MM.1S (cell line): ENCODE data around the gene EYA2.

Source experiments
- DNase-seq: peaks from one replicate; pipeline ENCODE4 v3.0.0-alpha.2; 2015
- H2AFZ ChIP-seq: fragments of 300-600 bp; sonication (generic); 2 replicates; pipeline ENCODE4 v1.6.0; 2016; ENCODE audit warnings: antibody characterized with exemption, low read length
- H3F3A ChIP-seq: fragments of 300-600 bp; sonication (generic); 2 replicates; pipeline ENCODE4 v1.6.1; 2016; ENCODE audit warnings: mild to moderate bottlenecking, antibody characterized with exemption, low read length, moderate library complexity, mixed read lengths; ENCODE audit not compliant: insufficient read depth
- H3K27ac ChIP-seq: fragments of 300-600 bp; sonication (generic); 2 replicates; pipeline ENCODE4 v1.5.1; 2016; ENCODE audit warnings: mild to moderate bottlenecking, low read length
- H3K27me3 ChIP-seq: fragments of 300-600 bp; sonication (generic); replicated peaks from 2 replicates; pipeline ENCODE4 v1.6.0; 2016; ENCODE audit warnings: low read length; ENCODE audit not compliant: insufficient read depth
- H3K36me3 ChIP-seq: fragments of 300-600 bp; sonication (generic); replicated peaks from 2 replicates; pipeline ENCODE4 v1.6.1; 2016; ENCODE audit warnings: mild to moderate bottlenecking, low read length, mixed read lengths; ENCODE audit not compliant: insufficient read depth
- H3K4me1 ChIP-seq: fragments of 300-600 bp; sonication (generic); 2 replicates; pipeline ENCODE4 v1.6.1; 2016; ENCODE audit warnings: low read length, mixed read lengths
- H3K4me2 ChIP-seq: fragments of 300-600 bp; sonication (generic); 2 replicates; pipeline ENCODE4 v1.6.0; 2016; ENCODE audit warnings: low read depth, low read length
- H3K4me3 ChIP-seq: fragments of 300-600 bp; sonication (generic); 2 replicates; pipeline ENCODE4 v1.5.1; 2016; ENCODE audit warnings: low read length, mixed read lengths
- H3K79me2 ChIP-seq: fragments of 300-600 bp; sonication (generic); 2 replicates; pipeline ENCODE4 v1.6.1; 2016; ENCODE audit warnings: mixed run types, low read length, mixed read lengths
- H3K9ac ChIP-seq: fragments of 300-600 bp; sonication (generic); 2 replicates; pipeline ENCODE4 v1.6.1; 2016; ENCODE audit warnings: low read length, mixed read lengths
- H3K9me2 ChIP-seq: fragments of 300-600 bp; sonication (generic); replicated peaks from 2 replicates; pipeline ENCODE4 v1.6.1; 2016; ENCODE audit warnings: mild to moderate bottlenecking, low read length, mixed read lengths; ENCODE audit not compliant: insufficient read depth
- H3K9me3 ChIP-seq: fragments of 300-600 bp; sonication (generic); replicated peaks from 2 replicates; pipeline ENCODE4 v1.6.1; 2016; ENCODE audit warnings: mild to moderate bottlenecking, low read length, mixed read lengths; ENCODE audit not compliant: insufficient read depth
- H4K20me1 ChIP-seq: fragments of 300-600 bp; sonication (generic); 2 replicates; pipeline ENCODE4 v1.6.1; 2016; ENCODE audit warnings: mild to moderate bottlenecking, low read length, moderate library complexity, mixed read lengths; ENCODE audit not compliant: insufficient read depth
- EZH2 ChIP-seq: fragments of 300-600 bp; sonication (generic); optimal IDR thresholded peaks from 2 replicates; pipeline ENCODE3; 2017; ENCODE audit warnings: low read depth, mild to moderate bottlenecking, antibody characterized with exemption, low read length, mixed read lengths
- EZH2phosphoT487 ChIP-seq: fragments of 300-600 bp; sonication (generic); IDR thresholded peaks from 2 replicates; pipeline ENCODE4 v1.6.1; 2018; ENCODE audit warnings: antibody characterized with exemption, low read length
- TF ChIP-seq, protein P1 (sequence below): fragments of 300-600 bp; sonication (generic); IDR thresholded peaks from 2 replicates; pipeline ENCODE4 v1.5.1; 2016; ENCODE audit warnings: antibody characterized with exemption, low read length, mixed read lengths

Gene EYA2

DNA sequence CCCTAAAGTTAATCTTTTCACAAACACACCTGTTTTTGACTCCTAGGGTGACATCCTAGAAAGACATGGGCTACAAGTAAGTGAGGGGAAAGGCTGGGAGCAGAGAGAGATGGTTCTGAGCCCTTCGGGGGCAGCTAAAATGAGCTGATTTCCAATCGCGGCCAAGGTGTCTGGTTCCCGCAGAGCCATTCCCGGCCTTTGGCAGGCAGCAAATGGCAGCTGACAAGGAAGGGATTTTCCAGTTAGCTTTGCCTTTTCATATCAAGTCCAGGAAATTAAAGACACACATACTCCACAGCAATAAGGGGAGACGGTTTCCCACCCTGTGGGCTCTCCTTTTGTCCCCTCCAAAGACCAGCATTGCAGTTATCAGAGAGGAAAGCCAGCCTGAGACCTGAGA lies 233.4 kb downstream of the EYA2 start:
- H3K4me3 ChIP-seq = no peak overlapping the region
- TF ChIP-seq, protein P1, sequence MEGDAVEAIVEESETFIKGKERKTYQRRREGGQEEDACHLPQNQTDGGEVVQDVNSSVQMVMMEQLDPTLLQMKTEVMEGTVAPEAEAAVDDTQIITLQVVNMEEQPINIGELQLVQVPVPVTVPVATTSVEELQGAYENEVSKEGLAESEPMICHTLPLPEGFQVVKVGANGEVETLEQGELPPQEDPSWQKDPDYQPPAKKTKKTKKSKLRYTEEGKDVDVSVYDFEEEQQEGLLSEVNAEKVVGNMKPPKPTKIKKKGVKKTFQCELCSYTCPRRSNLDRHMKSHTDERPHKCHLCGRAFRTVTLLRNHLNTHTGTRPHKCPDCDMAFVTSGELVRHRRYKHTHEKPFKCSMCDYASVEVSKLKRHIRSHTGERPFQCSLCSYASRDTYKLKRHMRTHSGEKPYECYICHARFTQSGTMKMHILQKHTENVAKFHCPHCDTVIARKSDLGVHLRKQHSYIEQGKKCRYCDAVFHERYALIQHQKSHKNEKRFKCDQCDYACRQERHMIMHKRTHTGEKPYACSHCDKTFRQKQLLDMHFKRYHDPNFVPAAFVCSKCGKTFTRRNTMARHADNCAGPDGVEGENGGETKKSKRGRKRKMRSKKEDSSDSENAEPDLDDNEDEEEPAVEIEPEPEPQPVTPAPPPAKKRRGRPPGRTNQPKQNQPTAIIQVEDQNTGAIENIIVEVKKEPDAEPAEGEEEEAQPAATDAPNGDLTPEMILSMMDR = no peak
- TF ChIP-seq EZH2 (no peak), EZH2phosphoT487 (no peak)
- no peaks in the 10 kb centered on the region for H3F3A ChIP-seq
- no peak overlapping the region for H3K4me2 ChIP-seq
- no peak overlapping the region for H3K9ac ChIP-seq
- DNase-seq = no peak
- H2AFZ ChIP-seq = no peak overlapping the region
- no peaks in the 10 kb centered on the region for H3K27me3 ChIP-seq
- H4K20me1 ChIP-seq = no peaks in the 10 kb centered on the region
- H3K9me2 ChIP-seq = no peaks in the 10 kb centered on the region
- no peak overlapping the region for H3K27ac ChIP-seq
- H3K4me1 ChIP-seq = no peaks in the 10 kb centered on the region
- H3K36me3 ChIP-seq = no peaks in the 10 kb centered on the region
- H3K9me3 ChIP-seq = no peaks in the 10 kb centered on the region
- H3K79me2 ChIP-seq = no peaks in the 10 kb centered on the region

DNA sequence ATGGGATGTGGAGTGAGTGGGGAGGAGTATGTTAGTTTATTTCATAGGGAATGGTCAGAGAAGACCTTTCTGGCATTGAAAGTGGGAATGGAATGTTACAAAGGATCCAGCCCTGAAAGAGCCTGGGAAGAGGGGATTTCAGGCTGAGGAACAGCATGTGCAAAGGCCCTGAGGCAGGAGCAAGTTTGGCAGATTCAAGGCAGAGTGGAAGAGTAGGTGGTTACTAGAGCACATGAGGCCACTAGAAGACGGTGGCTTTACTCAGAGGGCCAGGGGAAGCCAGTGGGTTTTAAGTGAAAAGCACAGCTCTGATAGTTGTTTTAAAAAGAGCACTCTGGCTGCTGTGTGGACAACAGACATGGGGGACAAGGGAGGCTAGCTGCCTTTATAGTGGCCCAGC lies 234.7 kb downstream of the EYA2 start:
- H3K4me3 ChIP-seq = no peak overlapping the region
- DNase-seq = no peak
- no peaks in the 10 kb centered on the region for H3K9me2 ChIP-seq
- no peak overlapping the region for H3K4me2 ChIP-seq
- H3K27me3 ChIP-seq = no peaks in the 10 kb centered on the region
- no peaks in the 10 kb centered on the region for H3K9me3 ChIP-seq
- H2AFZ ChIP-seq = no peak overlapping the region
- no peaks in the 10 kb centered on the region for H3F3A ChIP-seq
- H3K9ac ChIP-seq = no peak overlapping the region
- no peak overlapping the region for H3K27ac ChIP-seq
- no peaks in the 10 kb centered on the region for H3K4me1 ChIP-seq
- no peaks in the 10 kb centered on the region for H3K79me2 ChIP-seq
- H4K20me1 ChIP-seq = no peaks in the 10 kb centered on the region
- H3K36me3 ChIP-seq = no peaks in the 10 kb centered on the region
- TF ChIP-seq EZH2phosphoT487 (no peak), EZH2 (no peak)
- TF ChIP-seq, protein P1 = no peak

DNA sequence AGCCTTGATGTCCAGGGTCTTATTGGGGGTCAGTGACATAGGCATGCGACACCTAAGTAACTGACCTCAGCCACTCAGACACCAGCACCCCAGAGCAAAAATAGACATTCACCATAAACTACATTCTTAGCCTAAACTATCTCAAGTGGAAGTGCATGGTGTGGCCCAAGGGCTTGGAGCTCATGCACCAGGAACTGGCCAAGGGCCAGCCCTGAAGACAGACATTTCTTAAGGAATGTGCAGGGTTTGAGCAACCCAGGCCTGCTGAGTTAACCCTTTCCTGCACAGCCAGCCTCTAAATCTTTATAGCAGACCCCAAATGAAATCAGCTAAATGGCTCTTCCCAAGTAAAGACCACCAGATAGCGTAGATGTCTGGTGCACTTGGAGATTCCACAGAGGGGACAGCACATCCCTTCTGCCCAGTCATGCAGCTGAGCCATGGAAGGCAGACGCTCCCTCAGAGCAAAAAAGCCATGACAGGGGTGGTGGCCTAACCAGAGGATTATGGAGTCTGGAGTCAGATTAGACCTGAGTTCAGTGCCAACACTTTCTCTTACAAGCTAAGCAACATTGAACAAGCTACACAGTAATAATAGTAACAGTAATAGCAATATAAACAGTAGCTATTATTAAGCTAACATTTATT lies 239.3 kb downstream of the EYA2 start:
- H4K20me1 ChIP-seq = no peaks in the 10 kb centered on the region
- H2AFZ ChIP-seq = no peak overlapping the region
- H3K9me3 ChIP-seq = no peaks in the 10 kb centered on the region
- no peaks in the 10 kb centered on the region for H3K36me3 ChIP-seq
- no peaks in the 10 kb centered on the region for H3K79me2 ChIP-seq
- no peak for TF ChIP-seq EZH2phosphoT487
- TF ChIP-seq, protein P1 = no peak
- TF ChIP-seq EZH2 = no peak
- no peak overlapping the region for H3K4me2 ChIP-seq
- H3K9ac ChIP-seq = no peak overlapping the region
- H3K27ac ChIP-seq = no peak overlapping the region
- no peaks in the 10 kb centered on the region for H3F3A ChIP-seq
- H3K27me3 ChIP-seq = no peaks in the 10 kb centered on the region
- no peak for DNase-seq
- H3K9me2 ChIP-seq = no peaks in the 10 kb centered on the region
- no peaks in the 10 kb centered on the region for H3K4me1 ChIP-seq
- no peak overlapping the region for H3K4me3 ChIP-seq
